HCT116 (cell line): Measurements from ENCODE around the gene THSD7A. TPM values are rescaled to one million over a fixed set of nuclear protein-coding genes. Genes with fewer than 3 reads are reported as not detected.

Experiments
- ATAC-seq: fragments of 200-7000 bp; cut with Tn5 transposase; 2 replicates; pipeline ENCODE4 v1.9.1; 2020; ENCODE audit warnings: mild to moderate bottlenecking, moderate library complexity
- BruUV-seq: library from RNA; stranded (reverse); fragments of 400-500 nt; replicated peaks from 2 replicates; lab custom pipeline; 2021; lab: Mats Ljungman, UMichigan
- CTCF ChIA-PET: fragments of 300-600 bp; sonication (Branson Sonifier 250); formaldehyde crosslinking; loops from one replicate; lab custom pipeline; 2021; ENCODE audit warnings: antibody characterized with exemption; lab: Charles Lee
- POLR2A ChIA-PET: fragments of 300-600, 350-600 bp; sonication (Branson Sonifier 250); formaldehyde crosslinking; loops from one replicate; lab custom pipeline; 2021; ENCODE audit warnings: antibody characterized with exemption; lab: Charles Lee
- RAD21 ChIA-PET, 2 experiments: fragments of 300-600 bp; sonication (Branson Sonifier 250); formaldehyde crosslinking; loops; one replicate each; lab custom pipeline; 2023; ENCODE audit warnings: low total read pairs in 2 of 2; ENCODE audit not compliant: uncharacterized antibody in 2 of 2, unreplicated experiment in 2 of 2, low non-redundant PET in 1 of 2; lab: Charles Lee
- DNase-seq: peaks from one replicate; pipeline ENCODE4 v3.0.0-alpha.2; 2010; ENCODE audit warnings: low read depth, low spot score
- H2AFZ ChIP-seq: fragments of 200-600 bp; shearing (Covaris generic), sonication (generic); 2 replicates; pipeline ENCODE4 v1.6.1; 2017; ENCODE audit warnings: low read depth, mixed run types, mixed read lengths, antibody characterized with exemption, low read length; ENCODE audit not compliant: poor library complexity, severe bottlenecking
- H3K27ac ChIP-seq: 2 replicates; pipeline ENCODE4 v1.5.1; 2012; ENCODE audit warnings: low read depth, low read length
- H3K27me3 ChIP-seq: fragments of 200-600 bp; sonication (generic); 2 replicates; pipeline ENCODE4 v1.6.1; 2016; ENCODE audit warnings: mixed run types, low read length, mixed read lengths; ENCODE audit not compliant: insufficient read depth
- H3K36me3 ChIP-seq, 2 experiments: fragments of 200-500 bp in 1 of 2; fragments of 200-600 bp in 1 of 2; sonication (Bioruptor generic) in 1 of 2; sonication (generic) in 1 of 2; 2 replicates each; pipeline versions ENCODE4 v1.5.1 to v1.6.1; 2014 to 2016; ENCODE audit warnings: low read length in 2 of 2, inconsistent platforms in 1 of 2, mixed read lengths in 1 of 2, mixed run types in 1 of 2; ENCODE audit not compliant: insufficient read depth in 2 of 2, control insufficient read depth in 1 of 2
- H3K4me1 ChIP-seq, 2 experiments: fragments of 200-600 bp in 1 of 2; sonication (generic) in 1 of 2; 2 replicates each; pipeline versions ENCODE4 v1.5.1 to v1.6.1; 2012 to 2017; ENCODE audit warnings: low read length in 2 of 2, inconsistent platforms in 1 of 2, mild to moderate bottlenecking in 1 of 2, mixed read lengths in 1 of 2, mixed run types in 1 of 2, moderate library complexity in 1 of 2; ENCODE audit not compliant: insufficient read depth in 2 of 2, control insufficient read depth in 1 of 2
- H3K4me2 ChIP-seq: fragments of 200-600 bp; sonication (generic); 2 replicates; pipeline ENCODE4 v1.6.1; 2017; ENCODE audit warnings: mixed run types, low read length, mixed read lengths
- H3K4me3 ChIP-seq, 2 experiments: fragments of 200-600 bp in 1 of 2; sonication (generic) in 1 of 2; replicated peaks in 1 of 2; 2 replicates each; pipeline ENCODE4 v1.5.1; 2011 to 2016; ENCODE audit warnings: low read length in 2 of 2, control low read depth in 1 of 2, low read depth in 1 of 2, mild to moderate bottlenecking in 1 of 2, mixed read lengths in 1 of 2, mixed run types in 1 of 2
- H3K79me2 ChIP-seq: fragments of 200-600 bp; sonication (generic); 2 replicates; pipeline ENCODE4 v1.6.1; 2017; ENCODE audit warnings: mild to moderate bottlenecking, mixed run types, low read length, moderate library complexity, mixed read lengths; ENCODE audit not compliant: insufficient read depth
- H3K9ac ChIP-seq: fragments of 200-600 bp; sonication (generic); 2 replicates; pipeline ENCODE4 v1.6.1; 2016; ENCODE audit warnings: low read length, mixed read lengths
- H3K9me2 ChIP-seq: fragments of 200-600 bp; sonication (generic), shearing (Covaris generic); 2 replicates; pipeline ENCODE4 v1.6.1; 2017; ENCODE audit warnings: mixed run types, mild to moderate bottlenecking, moderate library complexity; ENCODE audit not compliant: insufficient read depth
- H3K9me3 ChIP-seq, 2 experiments: fragments of 200-500 bp in 1 of 2; fragments of 200-600 bp in 1 of 2; sonication (Bioruptor generic) in 1 of 2; sonication (generic) in 1 of 2; 2 replicates each; pipeline ENCODE4 v1.6.1; 2014 to 2017; ENCODE audit warnings: low read length in 2 of 2, mixed read lengths in 2 of 2, inconsistent platforms in 1 of 2, low read depth in 1 of 2, mild to moderate bottlenecking in 1 of 2, mixed run types in 1 of 2, moderate library complexity in 1 of 2; ENCODE audit not compliant: control insufficient read depth in 1 of 2, insufficient read depth in 1 of 2
- H4K20me1 ChIP-seq: fragments of 200-600 bp; sonication (generic), shearing (Covaris generic); 2 replicates; pipeline ENCODE4 v1.6.1; 2017; ENCODE audit warnings: mixed run types, mild to moderate bottlenecking, moderate library complexity; ENCODE audit not compliant: insufficient read depth
- CEBPB ChIP-seq: IDR thresholded peaks from 2 replicates; pipeline ENCODE4 v1.6.1; 2012; ENCODE audit warnings: low read depth
- EGR1 ChIP-seq: IDR thresholded peaks from 2 replicates; pipeline ENCODE4 v1.6.1; 2012; ENCODE audit warnings: low read depth
- EZH2 ChIP-seq: fragments of 200-600 bp; sonication (generic); IDR thresholded peaks from 2 replicates; pipeline ENCODE4 v1.6.1; 2017; ENCODE audit warnings: antibody characterized with exemption, mixed run types
- JUND ChIP-seq: IDR thresholded peaks from 2 replicates; pipeline ENCODE4 v1.6.1; 2012
- POLR2A ChIP-seq: IDR thresholded peaks from 2 replicates; pipeline ENCODE4 v1.7.0; 2011; ENCODE audit warnings: borderline replicate concordance; ENCODE audit not compliant: insufficient read depth, insufficient read length; ENCODE audit errors: extremely low read depth
- POLR2AphosphoS5 ChIP-seq: IDR thresholded peaks from 2 replicates; pipeline ENCODE4 v1.6.1; 2011; ENCODE audit warnings: mild to moderate bottlenecking, low read depth, low read length, moderate library complexity
- RAD21 ChIP-seq: IDR thresholded peaks from 2 replicates; pipeline ENCODE4 v1.6.1; 2012; ENCODE audit warnings: low read depth, mild to moderate bottlenecking
- SIN3A ChIP-seq: IDR thresholded peaks from 2 replicates; pipeline ENCODE4 v1.6.1; 2012; ENCODE audit warnings: low read depth
- SP1 ChIP-seq: IDR thresholded peaks from 2 replicates; pipeline ENCODE4 v1.6.1; 2012; ENCODE audit warnings: low read depth
- YY1 ChIP-seq: IDR thresholded peaks from 2 replicates; pipeline ENCODE4 v1.6.1; 2011; ENCODE audit warnings: low read length, low read depth, moderate library complexity, mild to moderate bottlenecking; ENCODE audit not compliant: insufficient replicate concordance; ENCODE audit errors: extremely low read depth
- ZNF274 ChIP-seq: fragments of 200-500 bp; sonication (Bioruptor generic); IDR thresholded peaks from 2 replicates; pipeline ENCODE4 v1.6.1; 2014; ENCODE audit warnings: mild to moderate bottlenecking, low read depth, low read length, inconsistent platforms
- intact Hi-C: fragments of 100-400 bp; cut with micrococcal nuclease; formaldehyde crosslinking; loops from 2 replicates; pipeline ENCODE4 v1.10.0; 2022
- total RNA-seq: library from RNA; stranded (reverse); gene quantifications from one replicate; pipeline ENCODE4 v1.2.1, GENCODE V29; 2021; ENCODE audit not compliant: unreplicated experiment
- TF ChIP-seq, protein P1 (sequence below): IDR thresholded peaks from 2 replicates; pipeline ENCODE4 v1.6.1; 2011; ENCODE audit warnings: mild to moderate bottlenecking, low read length, moderate library complexity; ENCODE audit not compliant: insufficient replicate concordance; ENCODE audit errors: extremely low read depth
- TF ChIP-seq, protein P2 (sequence below): IDR thresholded peaks from 2 replicates; pipeline ENCODE4 v1.6.1; 2012; ENCODE audit warnings: low read depth

THSD7A gene
- total RNA-seq, 1 experiment from 2014 or later, result 0.05 TPM

DNA sequence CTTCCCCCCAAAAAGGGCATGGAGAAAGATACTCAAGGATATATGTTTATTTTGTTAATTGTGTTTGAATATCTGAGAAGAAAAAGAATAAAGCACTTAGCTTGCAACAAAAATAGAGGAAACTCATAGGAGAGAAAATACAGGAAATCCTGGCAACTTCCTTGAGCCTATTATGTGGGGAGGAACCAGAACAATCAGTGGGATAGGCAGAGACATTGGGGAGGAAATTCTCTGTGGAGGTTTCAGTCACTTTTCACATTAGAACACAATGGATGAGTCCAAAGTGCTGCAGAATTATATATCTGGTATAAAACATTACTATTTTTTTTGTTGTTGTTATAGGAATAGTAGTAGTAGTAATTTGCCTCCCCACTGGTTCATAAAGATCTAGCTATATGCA lies 240.1 kb downstream of the THSD7A start:
- ATAC-seq (no peak), DNase-seq (no peak)
- no peak overlapping the region for H2AFZ ChIP-seq
- no peak overlapping the region for H3K4me2 ChIP-seq
- no peak overlapping the region for H3K4me3 ChIP-seq
- no peaks in the 10 kb centered on the region for H4K20me1 ChIP-seq
- H3K9me2 ChIP-seq, result no peaks in the 10 kb centered on the region
- ChIA-PET RAD21 (no interaction called here), CTCF (no interaction called here), POLR2A (no interaction called here)
- no peaks in the 10 kb centered on the region for H3K79me2 ChIP-seq
- no peaks in the 10 kb centered on the region for H3K9me3 ChIP-seq
- no peaks in the 10 kb centered on the region for H3K36me3 ChIP-seq
- no peak for TF ChIP-seq POLR2A
- no peak for TF ChIP-seq YY1
- no peak for TF ChIP-seq SIN3A
- TF ChIP-seq, protein P1, sequence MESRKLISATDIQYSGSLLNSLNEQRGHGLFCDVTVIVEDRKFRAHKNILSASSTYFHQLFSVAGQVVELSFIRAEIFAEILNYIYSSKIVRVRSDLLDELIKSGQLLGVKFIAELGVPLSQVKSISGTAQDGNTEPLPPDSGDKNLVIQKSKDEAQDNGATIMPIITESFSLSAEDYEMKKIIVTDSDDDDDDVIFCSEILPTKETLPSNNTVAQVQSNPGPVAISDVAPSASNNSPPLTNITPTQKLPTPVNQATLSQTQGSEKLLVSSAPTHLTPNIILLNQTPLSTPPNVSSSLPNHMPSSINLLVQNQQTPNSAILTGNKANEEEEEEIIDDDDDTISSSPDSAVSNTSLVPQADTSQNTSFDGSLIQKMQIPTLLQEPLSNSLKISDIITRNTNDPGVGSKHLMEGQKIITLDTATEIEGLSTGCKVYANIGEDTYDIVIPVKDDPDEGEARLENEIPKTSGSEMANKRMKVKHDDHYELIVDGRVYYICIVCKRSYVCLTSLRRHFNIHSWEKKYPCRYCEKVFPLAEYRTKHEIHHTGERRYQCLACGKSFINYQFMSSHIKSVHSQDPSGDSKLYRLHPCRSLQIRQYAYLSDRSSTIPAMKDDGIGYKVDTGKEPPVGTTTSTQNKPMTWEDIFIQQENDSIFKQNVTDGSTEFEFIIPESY, result no peak
- TF ChIP-seq RAD21, result no peak
- no peak for TF ChIP-seq POLR2AphosphoS5
- no peak for TF ChIP-seq ZNF274
- TF ChIP-seq JUND, result no peak
- TF ChIP-seq EGR1, result no peak
- TF ChIP-seq, protein P2, sequence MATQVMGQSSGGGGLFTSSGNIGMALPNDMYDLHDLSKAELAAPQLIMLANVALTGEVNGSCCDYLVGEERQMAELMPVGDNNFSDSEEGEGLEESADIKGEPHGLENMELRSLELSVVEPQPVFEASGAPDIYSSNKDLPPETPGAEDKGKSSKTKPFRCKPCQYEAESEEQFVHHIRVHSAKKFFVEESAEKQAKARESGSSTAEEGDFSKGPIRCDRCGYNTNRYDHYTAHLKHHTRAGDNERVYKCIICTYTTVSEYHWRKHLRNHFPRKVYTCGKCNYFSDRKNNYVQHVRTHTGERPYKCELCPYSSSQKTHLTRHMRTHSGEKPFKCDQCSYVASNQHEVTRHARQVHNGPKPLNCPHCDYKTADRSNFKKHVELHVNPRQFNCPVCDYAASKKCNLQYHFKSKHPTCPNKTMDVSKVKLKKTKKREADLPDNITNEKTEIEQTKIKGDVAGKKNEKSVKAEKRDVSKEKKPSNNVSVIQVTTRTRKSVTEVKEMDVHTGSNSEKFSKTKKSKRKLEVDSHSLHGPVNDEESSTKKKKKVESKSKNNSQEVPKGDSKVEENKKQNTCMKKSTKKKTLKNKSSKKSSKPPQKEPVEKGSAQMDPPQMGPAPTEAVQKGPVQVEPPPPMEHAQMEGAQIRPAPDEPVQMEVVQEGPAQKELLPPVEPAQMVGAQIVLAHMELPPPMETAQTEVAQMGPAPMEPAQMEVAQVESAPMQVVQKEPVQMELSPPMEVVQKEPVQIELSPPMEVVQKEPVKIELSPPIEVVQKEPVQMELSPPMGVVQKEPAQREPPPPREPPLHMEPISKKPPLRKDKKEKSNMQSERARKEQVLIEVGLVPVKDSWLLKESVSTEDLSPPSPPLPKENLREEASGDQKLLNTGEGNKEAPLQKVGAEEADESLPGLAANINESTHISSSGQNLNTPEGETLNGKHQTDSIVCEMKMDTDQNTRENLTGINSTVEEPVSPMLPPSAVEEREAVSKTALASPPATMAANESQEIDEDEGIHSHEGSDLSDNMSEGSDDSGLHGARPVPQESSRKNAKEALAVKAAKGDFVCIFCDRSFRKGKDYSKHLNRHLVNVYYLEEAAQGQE, result no peak
- no peak for TF ChIP-seq CEBPB
- TF ChIP-seq EZH2, result no peak
- no peak for TF ChIP-seq SP1
- intact Hi-C loops, result no loop called here
- no peak overlapping the region for H3K27ac ChIP-seq
- no TSS peak for BruUV-seq
- H3K27me3 ChIP-seq, result no peaks in the 10 kb centered on the region
- H3K9ac ChIP-seq, result no peak overlapping the region
- H3K4me1 ChIP-seq, result no peaks in the 10 kb centered on the region
